Lower leg skin (tissue), 4 donors: ENCODE measurements around the gene HTR6. TPM values are rescaled to one million over a fixed set of nuclear protein-coding genes. Genes with fewer than 3 reads are reported as not detected.

Experiments used
- DNase-seq, 2 donors: peaks; one replicate each; pipeline ENCODE4 v3.0.0-alpha.2; 2019; ENCODE audit warnings: low spot score in 2 of 2
- H3K4me3 ChIP-seq: fragments of 200-600 bp; sonication (generic); 2 replicates; pipeline ENCODE4 v1.5.1; 2017; ENCODE audit warnings: mild to moderate bottlenecking, low read depth; ENCODE audit not compliant: poor library complexity, severe bottlenecking
- POLR2A ChIP-seq, 2 donors: fragments of 450-650 bp; IDR thresholded peaks; one replicate each; pipeline ENCODE4 v1.6.1; 2016 to 2017; ENCODE audit warnings: antibody characterized with exemption in 2 of 2, mild to moderate bottlenecking in 1 of 2, moderate library complexity in 1 of 2
- WGBS, 2 donors: methylation state at CpG; one replicate each; pipeline ENCODE4 v1.1.5; 2018; 5-methylcytosine and 5-hydroxymethylcytosine counted together
- intact Hi-C: fragments of 100-400 bp; cut with DNase I; formaldehyde crosslinking; loops from one replicate; pipeline ENCODE4 v1.15.0; 2023; ENCODE audit warnings: low total_unique reads
- total RNA-seq, 4 donors: library from RNA; depleted of rRNA; stranded (reverse); fragments of >200 nt; gene quantifications; one replicate each; pipeline ENCODE4 v1.1.0, GENCODE V29; 2016
- TF ChIP-seq, protein P1 (sequence below), 3 donors: fragments of 450-650 bp; IDR thresholded peaks; one replicate each; pipeline ENCODE4 v1.5.1; 2016; ENCODE audit warnings: antibody characterized with exemption in 3 of 3, mild to moderate bottlenecking in 3 of 3, moderate library complexity in 2 of 3

Gene HTR6
- under 1 TPM in 1 of 4 donors, not detected in 3; 0.16 TPM for total RNA-seq

GRCh38 chr1:19664453-19665185, at the start of gene HTR6:
Gene HTR6 (plus strand): TSS chr1:19664875. CDS start chr1:19665754, 879 bp downstream.
- no peak for DNase-seq
- intact Hi-C loops, result no loop called here
- WGBS, 2 donors, result 10 to 26% methylated on average over 5 to 16 of the region's 80 CpGs
- H3K4me3 ChIP-seq, result no peak within 1 kb of the TSS
- TF ChIP-seq POLR2A (IDR thresholded peaks at IDR 0.05), result no peak
- TF ChIP-seq, protein P1, sequence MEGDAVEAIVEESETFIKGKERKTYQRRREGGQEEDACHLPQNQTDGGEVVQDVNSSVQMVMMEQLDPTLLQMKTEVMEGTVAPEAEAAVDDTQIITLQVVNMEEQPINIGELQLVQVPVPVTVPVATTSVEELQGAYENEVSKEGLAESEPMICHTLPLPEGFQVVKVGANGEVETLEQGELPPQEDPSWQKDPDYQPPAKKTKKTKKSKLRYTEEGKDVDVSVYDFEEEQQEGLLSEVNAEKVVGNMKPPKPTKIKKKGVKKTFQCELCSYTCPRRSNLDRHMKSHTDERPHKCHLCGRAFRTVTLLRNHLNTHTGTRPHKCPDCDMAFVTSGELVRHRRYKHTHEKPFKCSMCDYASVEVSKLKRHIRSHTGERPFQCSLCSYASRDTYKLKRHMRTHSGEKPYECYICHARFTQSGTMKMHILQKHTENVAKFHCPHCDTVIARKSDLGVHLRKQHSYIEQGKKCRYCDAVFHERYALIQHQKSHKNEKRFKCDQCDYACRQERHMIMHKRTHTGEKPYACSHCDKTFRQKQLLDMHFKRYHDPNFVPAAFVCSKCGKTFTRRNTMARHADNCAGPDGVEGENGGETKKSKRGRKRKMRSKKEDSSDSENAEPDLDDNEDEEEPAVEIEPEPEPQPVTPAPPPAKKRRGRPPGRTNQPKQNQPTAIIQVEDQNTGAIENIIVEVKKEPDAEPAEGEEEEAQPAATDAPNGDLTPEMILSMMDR (IDR thresholded peaks at IDR 0.05), result no peak

DNA sequence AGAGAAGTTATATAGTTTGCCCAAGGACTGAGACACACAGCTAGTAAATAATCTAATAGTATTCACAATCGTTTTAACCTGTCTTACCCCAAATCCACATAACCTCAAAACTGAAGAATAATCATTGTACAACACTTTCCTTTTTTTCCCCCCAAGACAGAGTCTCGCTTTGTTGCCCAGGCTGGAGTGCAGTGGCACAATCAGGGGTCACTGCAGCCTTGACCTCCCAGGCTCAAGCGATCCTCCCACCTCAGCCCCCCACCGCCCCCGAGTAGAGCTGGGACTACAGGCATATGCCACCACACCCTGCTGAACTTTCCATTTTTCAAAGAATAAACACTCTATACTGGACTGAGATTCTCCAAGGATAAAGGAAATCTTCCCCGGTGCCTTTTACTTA, 49.2 kb upstream of the HTR6 start:
- intact Hi-C loops, result no loop called here
- no peak overlapping the region for H3K4me3 ChIP-seq
- DNase-seq, result no peak
- no peak for TF ChIP-seq POLR2A (IDR thresholded peaks at IDR 0.05)
- TF ChIP-seq, protein P1 (IDR thresholded peaks at IDR 0.05), result no peak
- WGBS, 2 donors, result 90 to 96% methylated on average over 6 of the region's 6 CpGs

DNA sequence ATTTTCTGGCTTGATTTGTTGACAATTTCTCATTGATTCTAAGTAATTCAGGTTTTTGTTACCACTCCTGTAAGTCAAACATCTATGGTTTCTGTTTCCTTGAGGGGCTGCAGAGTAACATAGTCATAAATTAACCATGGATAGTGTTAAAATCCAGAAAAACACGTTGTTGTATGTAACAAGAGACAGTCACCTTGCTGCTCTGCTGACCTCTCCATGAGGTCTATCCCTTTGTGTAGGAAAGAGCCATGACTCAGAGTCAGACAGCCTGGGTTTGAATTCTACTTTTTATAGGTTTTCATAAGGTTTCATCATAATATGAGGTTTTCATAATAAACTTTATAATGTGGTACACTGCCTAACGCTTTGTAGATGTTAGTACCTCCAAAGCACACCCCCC, 48.2 kb upstream of the HTR6 start:
- no peak for TF ChIP-seq POLR2A (IDR thresholded peaks at IDR 0.05)
- TF ChIP-seq, protein P1 (IDR thresholded peaks at IDR 0.05), result no peak
- intact Hi-C loops, result no loop called here
- no peak overlapping the region for H3K4me3 ChIP-seq
- WGBS, 2 donors, result 64 to 69% methylated on average over 2 of the region's 2 CpGs
- no peak for DNase-seq

DNA sequence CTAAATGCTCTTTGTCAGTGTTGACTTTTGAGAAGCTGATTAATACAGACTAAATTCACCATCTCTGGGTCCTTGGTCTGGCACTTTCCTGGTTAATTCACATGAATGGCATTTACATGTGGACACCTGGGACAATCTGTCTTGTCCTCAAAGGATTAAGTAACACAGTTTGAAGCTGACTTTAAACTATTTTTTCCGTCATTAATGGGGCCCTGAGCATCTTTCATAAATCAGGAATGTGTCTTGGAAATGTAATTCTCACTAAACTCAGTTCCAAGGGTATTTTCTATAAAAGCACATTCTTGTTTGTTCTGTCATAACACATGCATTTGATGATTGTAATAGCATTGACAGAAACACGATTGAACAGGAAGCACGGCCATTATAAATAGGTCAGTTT, 47.3 kb upstream of the HTR6 start:
- no peak for DNase-seq
- TF ChIP-seq, protein P1 (IDR thresholded peaks at IDR 0.05), result no peak
- no peak overlapping the region for H3K4me3 ChIP-seq
- intact Hi-C loops, result no loop called here
- WGBS, 2 donors, result 71 to 77% methylated on average over 3 of the region's 3 CpGs

DNA sequence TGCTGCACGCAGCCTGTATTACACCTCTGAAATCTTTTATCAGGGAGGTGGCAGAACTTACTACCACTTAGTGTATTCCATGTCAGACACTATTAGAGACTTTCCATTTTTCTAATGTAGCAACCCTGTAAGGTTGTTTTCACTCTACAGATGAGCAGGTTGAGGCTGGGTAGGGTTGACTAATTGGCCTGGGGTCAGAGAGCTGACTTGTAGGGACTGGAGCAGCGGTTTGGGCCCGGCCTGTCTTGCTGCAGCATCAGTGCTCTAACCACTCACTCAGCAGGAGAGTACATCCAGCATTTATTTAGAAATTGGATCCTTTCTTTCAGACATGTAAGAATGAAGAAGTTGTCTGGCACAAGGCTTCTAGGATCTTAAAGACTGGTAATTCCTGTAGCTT, 46.2 kb upstream of the HTR6 start:
- no peak for TF ChIP-seq POLR2A (IDR thresholded peaks at IDR 0.05)
- TF ChIP-seq, protein P1 (IDR thresholded peaks at IDR 0.05), result no peak
- no peak overlapping the region for H3K4me3 ChIP-seq
- 52 to 65% methylated on average over 3 of the region's 3 CpGs for WGBS, 2 donors

More for the DNA sequence above, 46.2 kb upstream of the HTR6 start:
- DNase-seq, result peak in 1 of 2 donors; percentile 58
- intact Hi-C loops, result no loop called here
